BE2C (cell line): ENCODE results near the gene EXOC2.
A peak's percentile ranks its signal among the peaks of the same experiment; 100 is the strongest.

Experiments used
- DNase-seq: peaks from one replicate; pipeline ENCODE4 v3.0.0-alpha.2; 2020
- H3K27me3 ChIP-seq: fragments of 250-450 bp; sonication (Bioruptor Pico); 2 replicates; pipeline ENCODE4 v1.5.1; 2020; ENCODE audit warnings: mild to moderate bottlenecking
- H3K36me3 ChIP-seq: fragments of 250-450 bp; sonication (Bioruptor Pico); 2 replicates; pipeline ENCODE4 v1.5.1; 2020; ENCODE audit warnings: mild to moderate bottlenecking
- H3K4me1 ChIP-seq: fragments of 250-450 bp; sonication (Bioruptor Pico); 2 replicates; pipeline ENCODE4 v1.5.1; 2020
- H3K4me3 ChIP-seq: 2 replicates; pipeline ENCODE4 v1.5.1; 2011; ENCODE audit warnings: low read depth, low read length
- H3K9me3 ChIP-seq: fragments of 250-450 bp; sonication (Bioruptor Pico); 2 replicates; pipeline ENCODE4 v1.5.1; 2020
- TF ChIP-seq, protein P1 (sequence below): IDR thresholded peaks from 2 replicates; pipeline ENCODE4 v1.5.1; 2012; ENCODE audit warnings: mild to moderate bottlenecking, low read depth, low read length

EXOC2 gene

DNA sequence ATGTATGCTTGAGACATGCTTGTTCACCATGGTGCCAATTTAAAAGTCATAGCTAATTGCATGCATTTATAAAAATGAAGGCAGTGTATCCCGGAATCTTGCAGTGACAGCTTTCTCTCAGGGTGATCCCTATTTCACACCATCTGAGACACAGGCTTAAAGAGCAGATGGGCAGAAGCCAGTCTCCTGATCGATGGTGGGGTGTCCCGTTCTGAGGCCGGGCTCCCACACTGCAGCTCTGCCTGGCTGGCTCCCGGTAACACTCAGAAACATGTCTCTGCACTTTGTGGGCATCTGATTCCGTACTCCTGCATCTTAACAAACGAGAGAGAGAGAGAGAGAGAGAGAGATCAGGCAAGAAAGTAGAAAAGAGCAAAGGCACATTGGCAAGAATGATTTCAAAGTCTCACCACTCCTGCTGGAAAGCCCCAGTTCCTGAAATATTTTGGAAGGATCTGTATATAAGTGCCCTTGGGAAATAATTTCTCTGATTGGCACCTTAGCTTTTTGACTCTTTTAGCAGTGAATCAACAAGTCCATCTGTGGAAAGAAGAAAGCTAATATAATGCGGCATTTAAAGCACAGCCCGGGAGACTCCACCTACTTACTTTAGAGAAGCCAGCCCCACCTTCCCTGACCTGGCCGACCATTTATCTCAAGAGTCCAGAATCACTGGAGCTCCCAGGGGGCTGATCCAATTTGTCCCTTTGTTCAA is 36.8 kb upstream of the EXOC2 start:
- DNase-seq = no peak
- Histone ChIP-seq H3K4me1 (no peaks in the 10 kb centered on the region), H3K27me3 (peaks cover 83% of the 10 kb centered on the region)

GRCh38 chr6:727856-728255 is 34.9 kb upstream of the EXOC2 start:
- no peak for DNase-seq
- TF ChIP-seq, protein P1, sequence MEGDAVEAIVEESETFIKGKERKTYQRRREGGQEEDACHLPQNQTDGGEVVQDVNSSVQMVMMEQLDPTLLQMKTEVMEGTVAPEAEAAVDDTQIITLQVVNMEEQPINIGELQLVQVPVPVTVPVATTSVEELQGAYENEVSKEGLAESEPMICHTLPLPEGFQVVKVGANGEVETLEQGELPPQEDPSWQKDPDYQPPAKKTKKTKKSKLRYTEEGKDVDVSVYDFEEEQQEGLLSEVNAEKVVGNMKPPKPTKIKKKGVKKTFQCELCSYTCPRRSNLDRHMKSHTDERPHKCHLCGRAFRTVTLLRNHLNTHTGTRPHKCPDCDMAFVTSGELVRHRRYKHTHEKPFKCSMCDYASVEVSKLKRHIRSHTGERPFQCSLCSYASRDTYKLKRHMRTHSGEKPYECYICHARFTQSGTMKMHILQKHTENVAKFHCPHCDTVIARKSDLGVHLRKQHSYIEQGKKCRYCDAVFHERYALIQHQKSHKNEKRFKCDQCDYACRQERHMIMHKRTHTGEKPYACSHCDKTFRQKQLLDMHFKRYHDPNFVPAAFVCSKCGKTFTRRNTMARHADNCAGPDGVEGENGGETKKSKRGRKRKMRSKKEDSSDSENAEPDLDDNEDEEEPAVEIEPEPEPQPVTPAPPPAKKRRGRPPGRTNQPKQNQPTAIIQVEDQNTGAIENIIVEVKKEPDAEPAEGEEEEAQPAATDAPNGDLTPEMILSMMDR = no peak
- no peaks in the 10 kb centered on the region for H3K4me1 ChIP-seq
- H3K4me3 ChIP-seq = no peak overlapping the region
- H3K36me3 ChIP-seq = no peaks in the 10 kb centered on the region
- peaks cover 70% of the 10 kb centered on the region for H3K27me3 ChIP-seq
- H3K9me3 ChIP-seq = no peaks in the 10 kb centered on the region

More for the DNA sequence above, 36.8 kb upstream of the EXOC2 start:
- H3K4me3 ChIP-seq = no peak overlapping the region
- TF ChIP-seq, protein P1 = no peak
- no peaks in the 10 kb centered on the region for H3K36me3 ChIP-seq
- H3K9me3 ChIP-seq = no peaks in the 10 kb centered on the region

DNA sequence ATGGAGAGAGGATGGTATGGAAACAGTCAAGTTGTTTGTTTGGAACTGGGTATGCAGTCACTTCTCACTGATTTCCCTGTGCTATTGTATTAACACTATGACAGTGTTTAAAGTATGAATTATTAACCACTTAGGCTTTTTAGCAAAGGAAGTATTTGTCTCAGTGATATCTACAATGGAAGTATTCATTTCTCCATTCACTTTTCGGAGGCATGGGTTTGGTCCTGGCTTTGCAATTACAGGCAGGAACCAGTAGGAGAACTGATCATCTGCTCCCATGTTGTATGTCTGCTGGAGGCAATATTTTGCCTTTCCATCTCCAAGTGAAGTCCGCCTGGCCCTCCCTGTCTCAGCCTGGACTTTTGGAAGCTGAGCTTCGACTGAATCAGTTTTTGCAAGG is 30.6 kb upstream of the EXOC2 start:
- DNase-seq = no peak
- Histone ChIP-seq H3K4me3 (no peak overlapping the region), H3K27me3 (peaks cover 42% of the 10 kb centered on the region), H3K4me1 (no peaks in the 10 kb centered on the region), H3K9me3 (no peaks in the 10 kb centered on the region), H3K36me3 (no peaks in the 10 kb centered on the region)
- TF ChIP-seq, protein P1 = no peak

DNA sequence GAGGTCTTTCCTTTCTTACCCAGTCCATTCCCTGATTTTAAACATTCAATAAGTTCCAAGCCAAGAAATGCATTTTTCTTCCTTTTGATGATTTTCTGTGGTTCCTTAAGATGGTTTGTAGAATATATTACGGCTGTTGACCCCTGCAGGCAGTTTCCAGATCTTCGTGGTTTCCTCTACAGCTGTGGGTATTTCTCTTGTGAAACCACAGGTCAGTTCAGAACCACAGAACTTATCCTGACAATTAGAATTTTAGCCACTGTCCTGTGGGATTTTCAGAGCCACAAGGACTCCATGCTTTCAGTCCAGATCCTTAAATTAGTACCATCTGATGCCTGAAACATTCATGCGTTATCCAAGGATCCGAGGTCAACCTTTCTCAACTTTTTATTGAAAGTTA is 29.7 kb upstream of the EXOC2 start:
- peaks cover 36% of the 10 kb centered on the region for H3K27me3 ChIP-seq
- H3K4me3 ChIP-seq = no peak overlapping the region

GRCh38 chr6:722077-722524 is 29.2 kb upstream of the EXOC2 start:
- H3K4me3 ChIP-seq = no peak overlapping the region
- H3K36me3 ChIP-seq = no peaks in the 10 kb centered on the region
- TF ChIP-seq, protein P1 = peak; percentile 96
- no peaks in the 10 kb centered on the region for H3K4me1 ChIP-seq
- no peaks in the 10 kb centered on the region for H3K9me3 ChIP-seq
- peak; percentile 78 for DNase-seq
- H3K27me3 ChIP-seq = peaks cover 34% of the 10 kb centered on the region

More for the DNA sequence above, 29.7 kb upstream of the EXOC2 start:
- no peak for DNase-seq
- Histone ChIP-seq H3K4me1 (no peaks in the 10 kb centered on the region), H3K9me3 (no peaks in the 10 kb centered on the region), H3K36me3 (no peaks in the 10 kb centered on the region)
- TF ChIP-seq, protein P1 = no peak

- TF ChIP-seq, protein P1 = no peak
- no peaks in the 10 kb centered on the region for H3K9me3 ChIP-seq
- no peaks in the 10 kb centered on the region for H3K4me1 ChIP-seq
- no peak overlapping the region for H3K4me3 ChIP-seq
- H3K36me3 ChIP-seq = no peaks in the 10 kb centered on the region
- DNase-seq = no peak
- peaks cover 54% of the 10 kb centered on the region for H3K27me3 ChIP-seq
Measured at GRCh38 chr6:718345-718744, 25.4 kb upstream of the EXOC2 start.
